HEK293 (cell line): ENCODE data around the gene DNAJB7.

Experiments
- ATF2 ChIP-seq: fragments of 450-650 bp; formaldehyde crosslinking; IDR thresholded peaks from 2 replicates; pipeline ENCODE4 v1.5.1; 2016; ENCODE audit warnings: missing biosample characterization, missing genetic modification characterization, low read depth
- BCL11A ChIP-seq: fragments of 450-650 bp; formaldehyde crosslinking; IDR thresholded peaks from 2 replicates; pipeline ENCODE4 v1.5.1; 2016; ENCODE audit warnings: low read depth, missing biosample characterization, missing genetic modification characterization
- IKZF3 ChIP-seq: fragments of 450-650 bp; IDR thresholded peaks from 2 replicates; pipeline ENCODE4 v1.5.0; 2018; ENCODE audit warnings: missing biosample characterization, mild to moderate bottlenecking, missing genetic modification characterization, moderate library complexity
- MEIS1 ChIP-seq: sonication (generic); formaldehyde crosslinking; IDR thresholded peaks from 2 replicates; pipeline ENCODE4 v1.8.1; 2022; ENCODE audit warnings: missing genetic modification reagents, mild to moderate bottlenecking, borderline replicate concordance
- SCRT1 ChIP-seq: fragments of 450-650 bp; formaldehyde crosslinking; IDR thresholded peaks from 2 replicates; pipeline ENCODE4 v1.5.1; 2016; ENCODE audit warnings: missing biosample characterization, missing genetic modification characterization, borderline replicate concordance
- ZBTB20 ChIP-seq: fragments of 450-650 bp; formaldehyde crosslinking; IDR thresholded peaks from 2 replicates; pipeline ENCODE4 v1.5.1; 2016; ENCODE audit warnings: missing biosample characterization, missing genetic modification characterization
- ZBTB48 ChIP-seq: fragments of 450-650 bp; formaldehyde crosslinking; IDR thresholded peaks from 2 replicates; pipeline ENCODE4 v1.5.1; 2016; ENCODE audit warnings: missing biosample characterization, missing genetic modification characterization
- ZEB2 ChIP-seq: fragments of 450-650 bp; formaldehyde crosslinking; IDR thresholded peaks from 2 replicates; pipeline ENCODE4 v1.5.1; 2016; ENCODE audit warnings: missing biosample characterization, missing genetic modification characterization
- ZFP37 ChIP-seq: fragments of 450-650 bp; formaldehyde crosslinking; IDR thresholded peaks from 2 replicates; pipeline ENCODE4 v1.5.1; 2016; ENCODE audit warnings: missing biosample characterization, missing genetic modification characterization
- ZNF138 ChIP-seq: fragments of 450-650 bp; formaldehyde crosslinking; IDR thresholded peaks from 2 replicates; pipeline ENCODE4 v1.5.1; 2016; ENCODE audit warnings: missing biosample characterization, missing genetic modification characterization, borderline replicate concordance
- ZNF274 ChIP-seq, 2 experiments: fragments of 200-500 bp in 1 of 2; fragments of 450-650 bp in 1 of 2; sonication (Bioruptor generic) in 1 of 2; formaldehyde crosslinking in 1 of 2; IDR thresholded peaks; 2 replicates each; pipeline versions ENCODE4 v1.5.1 to v1.6.1; 2014 to 2016; ENCODE audit warnings: borderline replicate concordance in 1 of 2, inconsistent platforms in 1 of 2, low read length in 1 of 2, missing biosample characterization in 1 of 2, missing genetic modification characterization in 1 of 2
- ZNF362 ChIP-seq: fragments of 450-650 bp; formaldehyde crosslinking; IDR thresholded peaks from 2 replicates; pipeline ENCODE4 v1.5.1; 2016; ENCODE audit warnings: missing biosample characterization, missing genetic modification characterization
- ZNF366 ChIP-seq: fragments of 450-650 bp; formaldehyde crosslinking; conservative IDR thresholded peaks from 2 replicates; pipeline ENCODE4 v1.5.1; 2016; ENCODE audit warnings: missing biosample characterization, missing genetic modification characterization
- ZNF433 ChIP-seq: fragments of 450-650 bp; formaldehyde crosslinking; IDR thresholded peaks from 2 replicates; pipeline ENCODE4 v1.5.1; 2016; ENCODE audit warnings: missing biosample characterization, missing genetic modification characterization, low read depth
- ZNF529 ChIP-seq: fragments of 450-650 bp; formaldehyde crosslinking; IDR thresholded peaks from 2 replicates; pipeline ENCODE4 v1.5.1; 2017; ENCODE audit warnings: missing genetic modification characterization, missing biosample characterization; ENCODE audit not compliant: insufficient replicate concordance
- ZNF558 ChIP-seq: fragments of 450-650 bp; formaldehyde crosslinking; IDR thresholded peaks from 2 replicates; pipeline ENCODE4 v1.5.1; 2016; ENCODE audit warnings: missing biosample characterization, missing genetic modification characterization
- ZNF670 ChIP-seq: fragments of 450-650 bp; formaldehyde crosslinking; IDR thresholded peaks from 2 replicates; pipeline ENCODE4 v1.5.1; 2016; ENCODE audit warnings: missing biosample characterization, missing genetic modification characterization, low read depth
- ZNF677 ChIP-seq: fragments of 450-650 bp; IDR thresholded peaks from 2 replicates; pipeline ENCODE4 v1.5.0; 2018; ENCODE audit warnings: missing biosample characterization, mild to moderate bottlenecking, missing genetic modification characterization, moderate library complexity
- ZNF692 ChIP-seq: fragments of 450-650 bp; formaldehyde crosslinking; IDR thresholded peaks from 2 replicates; pipeline ENCODE4 v1.5.1; 2016; ENCODE audit warnings: missing biosample characterization, missing genetic modification characterization
- ZNF76 ChIP-seq: fragments of 450-650 bp; formaldehyde crosslinking; IDR thresholded peaks from 2 replicates; pipeline ENCODE4; 2016; ENCODE audit warnings: low read depth, missing biosample characterization, missing genetic modification characterization, borderline replicate concordance
- ZSCAN23 ChIP-seq: fragments of 450-650 bp; formaldehyde crosslinking; IDR thresholded peaks from 2 replicates; pipeline ENCODE4 v1.5.1; 2016; ENCODE audit warnings: missing biosample characterization, missing genetic modification characterization
- ZXDB ChIP-seq: fragments of 450-650 bp; formaldehyde crosslinking; IDR thresholded peaks from 2 replicates; pipeline ENCODE4 v1.5.1; 2016; ENCODE audit warnings: missing biosample characterization, missing genetic modification characterization
- TF ChIP-seq, protein P1 (sequence below): fragments of 450-650 bp; formaldehyde crosslinking; IDR thresholded peaks from 2 replicates; pipeline ENCODE4 v1.5.1; 2016; ENCODE audit warnings: missing biosample characterization, missing genetic modification characterization
- TF ChIP-seq, protein P2 (sequence below): fragments of 450-650 bp; formaldehyde crosslinking; IDR thresholded peaks from 2 replicates; pipeline ENCODE4 v1.5.1; 2016; ENCODE audit warnings: missing biosample characterization, missing genetic modification characterization
- TF ChIP-seq, protein P3 (sequence below): fragments of 450-650 bp; IDR thresholded peaks from 2 replicates; pipeline ENCODE4 v1.5.1; 2018; ENCODE audit warnings: missing biosample characterization, mild to moderate bottlenecking, missing genetic modification characterization
- TF ChIP-seq, protein P4 (sequence below): fragments of 450-650 bp; formaldehyde crosslinking; IDR thresholded peaks from 2 replicates; pipeline ENCODE4 v1.5.1; 2016; ENCODE audit warnings: missing biosample characterization, missing genetic modification characterization
- TF ChIP-seq, protein P5 (sequence below): fragments of 450-650 bp; formaldehyde crosslinking; IDR thresholded peaks from 2 replicates; pipeline ENCODE4 v1.5.1; 2016; ENCODE audit warnings: missing biosample characterization, missing genetic modification characterization

Gene DNAJB7

DNA sequence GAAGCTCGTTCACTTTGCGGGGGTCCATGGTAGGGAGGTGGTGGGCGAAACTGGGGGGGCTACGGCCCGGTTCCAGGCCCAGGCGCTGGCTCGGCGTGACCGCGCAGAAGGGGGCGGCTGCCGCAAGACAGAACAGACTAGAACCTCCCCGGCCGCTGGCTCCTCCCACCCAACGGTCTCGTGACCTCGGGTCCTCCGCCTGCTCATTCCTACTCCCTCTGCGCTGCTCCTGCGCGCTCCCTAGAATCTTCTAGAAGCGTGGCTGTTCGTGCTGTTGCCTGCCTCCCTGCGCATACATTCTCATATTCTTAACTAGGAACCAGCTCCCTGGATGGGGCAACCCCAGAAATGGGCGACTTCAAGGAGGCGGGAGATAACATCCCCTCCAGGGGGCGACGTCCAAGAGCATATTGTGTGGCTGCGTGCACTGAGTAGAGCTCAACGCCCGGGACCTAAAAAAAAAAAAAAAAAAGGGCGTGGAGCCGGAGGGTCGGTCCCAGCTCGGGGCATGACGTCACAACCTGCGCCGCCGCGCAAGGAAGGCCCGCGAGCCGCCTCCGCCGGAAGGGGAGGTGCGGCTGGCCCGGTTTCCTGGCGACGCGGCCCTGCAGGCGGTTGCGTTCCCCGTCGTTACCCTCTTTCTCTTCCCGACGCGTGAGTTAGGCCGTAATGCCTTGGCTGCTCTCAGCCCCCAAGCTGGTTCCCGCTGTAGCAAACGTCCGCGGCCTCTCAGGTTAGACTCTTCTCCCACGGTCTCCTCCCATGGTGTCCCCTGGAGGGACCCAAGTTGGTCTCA, 5.2 kb downstream of the DNAJB7 start, which contains the start of the genes ST13 and XPNPEP3 (continued):
- peak; percentile 99 for TF ChIP-seq ATF2 (tag by site-specific recombination)
- TF ChIP-seq ZNF366: peak; percentile 54; the same call in 1 of the 2 replicates
- TF ChIP-seq MEIS1 (CRISPR knock-in tag): no peak
- TF ChIP-seq, protein P1, sequence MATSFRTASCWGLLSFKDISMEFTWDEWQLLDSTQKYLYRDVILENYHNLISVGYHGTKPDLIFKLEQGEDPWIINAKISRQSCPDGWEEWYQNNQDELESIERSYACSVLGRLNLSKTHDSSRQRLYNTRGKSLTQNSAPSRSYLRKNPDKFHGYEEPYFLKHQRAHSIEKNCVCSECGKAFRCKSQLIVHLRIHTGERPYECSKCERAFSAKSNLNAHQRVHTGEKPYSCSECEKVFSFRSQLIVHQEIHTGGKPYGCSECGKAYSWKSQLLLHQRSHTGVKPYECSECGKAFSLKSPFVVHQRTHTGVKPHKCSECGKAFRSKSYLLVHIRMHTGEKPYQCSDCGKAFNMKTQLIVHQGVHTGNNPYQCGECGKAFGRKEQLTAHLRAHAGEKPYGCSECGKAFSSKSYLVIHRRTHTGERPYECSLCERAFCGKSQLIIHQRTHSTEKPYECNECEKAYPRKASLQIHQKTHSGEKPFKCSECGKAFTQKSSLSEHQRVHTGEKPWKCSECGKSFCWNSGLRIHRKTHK (tag by site-specific recombination): no peak
- TF ChIP-seq, protein P2, sequence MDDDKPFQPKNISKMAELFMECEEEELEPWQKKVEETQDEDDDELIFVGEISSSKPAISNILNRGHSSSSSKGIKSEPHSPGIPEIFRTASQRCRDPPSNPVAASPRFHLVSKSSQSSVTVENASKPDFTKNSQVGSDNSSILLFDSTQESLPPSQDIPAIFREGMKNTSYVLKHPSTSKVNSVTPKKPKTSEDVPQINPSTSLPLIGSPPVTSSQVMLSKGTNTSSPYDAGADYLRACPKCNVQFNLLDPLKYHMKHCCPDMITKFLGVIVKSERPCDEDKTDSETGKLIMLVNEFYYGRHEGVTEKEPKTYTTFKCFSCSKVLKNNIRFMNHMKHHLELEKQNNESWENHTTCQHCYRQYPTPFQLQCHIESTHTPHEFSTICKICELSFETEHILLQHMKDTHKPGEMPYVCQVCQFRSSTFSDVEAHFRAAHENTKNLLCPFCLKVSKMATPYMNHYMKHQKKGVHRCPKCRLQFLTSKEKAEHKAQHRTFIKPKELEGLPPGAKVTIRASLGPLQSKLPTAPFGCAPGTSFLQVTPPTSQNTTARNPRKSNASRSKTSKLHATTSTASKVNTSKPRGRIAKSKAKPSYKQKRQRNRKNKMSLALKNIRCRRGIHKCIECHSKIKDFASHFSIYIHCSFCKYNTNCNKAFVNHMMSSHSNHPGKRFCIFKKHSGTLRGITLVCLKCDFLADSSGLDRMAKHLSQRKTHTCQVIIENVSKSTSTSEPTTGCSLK (tag by site-specific recombination): no peak
- peak; percentile 75 for TF ChIP-seq ZBTB48 (tag by site-specific recombination)
- TF ChIP-seq, protein P3, sequence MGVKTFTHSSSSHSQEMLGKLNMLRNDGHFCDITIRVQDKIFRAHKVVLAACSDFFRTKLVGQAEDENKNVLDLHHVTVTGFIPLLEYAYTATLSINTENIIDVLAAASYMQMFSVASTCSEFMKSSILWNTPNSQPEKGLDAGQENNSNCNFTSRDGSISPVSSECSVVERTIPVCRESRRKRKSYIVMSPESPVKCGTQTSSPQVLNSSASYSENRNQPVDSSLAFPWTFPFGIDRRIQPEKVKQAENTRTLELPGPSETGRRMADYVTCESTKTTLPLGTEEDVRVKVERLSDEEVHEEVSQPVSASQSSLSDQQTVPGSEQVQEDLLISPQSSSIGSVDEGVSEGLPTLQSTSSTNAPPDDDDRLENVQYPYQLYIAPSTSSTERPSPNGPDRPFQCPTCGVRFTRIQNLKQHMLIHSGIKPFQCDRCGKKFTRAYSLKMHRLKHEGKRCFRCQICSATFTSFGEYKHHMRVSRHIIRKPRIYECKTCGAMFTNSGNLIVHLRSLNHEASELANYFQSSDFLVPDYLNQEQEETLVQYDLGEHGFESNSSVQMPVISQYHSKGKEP (tag by site-specific recombination): no peak
- peak; percentile 84 for TF ChIP-seq ZNF692
- peak; percentile 85 for TF ChIP-seq IKZF3 (tag by site-specific recombination)
- no peak for TF ChIP-seq SCRT1
- peak; percentile 60; the same call in 1 of the 2 replicates for TF ChIP-seq ZSCAN23 (tag by site-specific recombination)
- TF ChIP-seq, protein P4, sequence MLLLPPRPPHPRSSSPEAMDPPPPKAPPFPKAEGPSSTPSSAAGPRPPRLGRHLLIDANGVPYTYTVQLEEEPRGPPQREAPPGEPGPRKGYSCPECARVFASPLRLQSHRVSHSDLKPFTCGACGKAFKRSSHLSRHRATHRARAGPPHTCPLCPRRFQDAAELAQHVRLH (tag by site-specific recombination): peak; percentile 86
- TF ChIP-seq ZNF433 (tag by site-specific recombination): no peak
- no peak for TF ChIP-seq ZNF677 (tag by site-specific recombination)
- TF ChIP-seq ZEB2 (tag by site-specific recombination): peak; percentile 91
- peak; percentile 100 for TF ChIP-seq ZNF362 (tag by site-specific recombination)
- TF ChIP-seq ZNF529: no peak
- peak; percentile 90; the same call in 1 of the 2 replicates for TF ChIP-seq ZXDB (tag by site-specific recombination)
- TF ChIP-seq, protein P5, sequence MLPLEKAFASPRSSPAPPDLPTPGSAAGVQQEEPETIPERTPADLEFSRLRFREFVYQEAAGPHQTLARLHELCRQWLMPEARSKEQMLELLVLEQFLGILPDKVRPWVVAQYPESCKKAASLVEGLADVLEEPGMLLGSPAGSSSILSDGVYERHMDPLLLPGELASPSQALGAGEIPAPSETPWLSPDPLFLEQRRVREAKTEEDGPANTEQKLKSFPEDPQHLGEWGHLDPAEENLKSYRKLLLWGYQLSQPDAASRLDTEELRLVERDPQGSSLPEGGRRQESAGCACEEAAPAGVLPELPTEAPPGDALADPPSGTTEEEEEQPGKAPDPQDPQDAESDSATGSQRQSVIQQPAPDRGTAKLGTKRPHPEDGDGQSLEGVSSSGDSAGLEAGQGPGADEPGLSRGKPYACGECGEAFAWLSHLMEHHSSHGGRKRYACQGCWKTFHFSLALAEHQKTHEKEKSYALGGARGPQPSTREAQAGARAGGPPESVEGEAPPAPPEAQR (tag by site-specific recombination): 0 out of 2 replicates have a peak, but pooled peaks have one; percentile 67
- no peak for TF ChIP-seq ZNF138 (tag by site-specific recombination)
- TF ChIP-seq ZFP37 (tag by site-specific recombination): no peak
- TF ChIP-seq ZNF274 (IDR thresholded peaks at IDR 0.05; ENCODE audit: low read length): no peak
- no peak for TF ChIP-seq ZNF274 (tag by site-specific recombination; IDR thresholded peaks at IDR 0.05; ENCODE audit: borderline replicate concordance)
- no peak for TF ChIP-seq BCL11A
- TF ChIP-seq ZNF558 (tag by site-specific recombination): peak; percentile 49; the same call in 1 of the 2 replicates
- no peak for TF ChIP-seq ZNF670
- peak; percentile 74 for TF ChIP-seq ZNF76
- peak; percentile 39; the same call in 1 of the 2 replicates for TF ChIP-seq ZBTB20
